D721Med (cell line): ENCODE measurements around the gene LCE3C.
"Not testable (repeated sequence)": the region's sequence is repeated elsewhere in the genome, so short reads cannot be mapped to it uniquely, and the experiment has no call there.

Experiments used
- DNase-seq: peaks from one replicate; pipeline ENCODE4 v3.0.0; 2011; ENCODE audit warnings: low spot score; ENCODE audit not compliant: insufficient read length
- FAIRE-seq: peaks from 2 replicates; lab custom pipeline; 2011; peaks lifted over from hg19 to GRCh38; lab: Jason Lieb, UNC
- TF ChIP-seq, protein P1 (sequence below): IDR thresholded peaks from 2 replicates; pipeline ENCODE4 v1.5.1; 2012; ENCODE audit warnings: mild to moderate bottlenecking, control low read depth; ENCODE audit not compliant: insufficient read depth; ENCODE audit errors: missing control alignments

Gene LCE3C, protein sequence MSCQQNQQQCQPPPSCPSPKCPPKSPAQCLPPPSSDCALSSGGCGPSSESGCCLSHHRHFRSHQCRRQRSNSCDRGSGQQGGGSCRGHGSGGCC

DNA sequence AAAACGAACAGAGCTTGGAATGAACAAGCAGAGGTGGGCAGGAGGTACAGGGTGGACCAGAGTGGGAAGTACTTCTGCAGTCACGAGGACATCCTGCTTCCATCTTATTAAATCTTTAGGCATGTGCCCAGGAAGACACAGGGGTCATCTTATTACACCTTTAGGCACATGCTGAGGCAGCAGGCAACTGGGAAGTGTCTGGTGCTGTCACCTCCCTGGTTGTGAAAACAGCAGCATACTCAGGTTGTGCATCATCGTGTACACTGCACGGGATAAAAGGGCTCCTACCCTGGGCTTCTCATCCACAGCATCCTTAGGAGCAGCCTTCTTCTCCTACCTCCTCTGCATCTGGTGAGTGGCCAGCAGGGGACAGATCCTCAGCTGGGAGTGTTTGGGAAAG, at the start of gene LCE3C:
TSS of gene LCE3C (plus strand) at position 301 of the 400 bp plus-strand sequence. CDS start 498 bp downstream, outside the sequence.
- DNase-seq, result no peak
- no peak for FAIRE-seq
- TF ChIP-seq, protein P1, sequence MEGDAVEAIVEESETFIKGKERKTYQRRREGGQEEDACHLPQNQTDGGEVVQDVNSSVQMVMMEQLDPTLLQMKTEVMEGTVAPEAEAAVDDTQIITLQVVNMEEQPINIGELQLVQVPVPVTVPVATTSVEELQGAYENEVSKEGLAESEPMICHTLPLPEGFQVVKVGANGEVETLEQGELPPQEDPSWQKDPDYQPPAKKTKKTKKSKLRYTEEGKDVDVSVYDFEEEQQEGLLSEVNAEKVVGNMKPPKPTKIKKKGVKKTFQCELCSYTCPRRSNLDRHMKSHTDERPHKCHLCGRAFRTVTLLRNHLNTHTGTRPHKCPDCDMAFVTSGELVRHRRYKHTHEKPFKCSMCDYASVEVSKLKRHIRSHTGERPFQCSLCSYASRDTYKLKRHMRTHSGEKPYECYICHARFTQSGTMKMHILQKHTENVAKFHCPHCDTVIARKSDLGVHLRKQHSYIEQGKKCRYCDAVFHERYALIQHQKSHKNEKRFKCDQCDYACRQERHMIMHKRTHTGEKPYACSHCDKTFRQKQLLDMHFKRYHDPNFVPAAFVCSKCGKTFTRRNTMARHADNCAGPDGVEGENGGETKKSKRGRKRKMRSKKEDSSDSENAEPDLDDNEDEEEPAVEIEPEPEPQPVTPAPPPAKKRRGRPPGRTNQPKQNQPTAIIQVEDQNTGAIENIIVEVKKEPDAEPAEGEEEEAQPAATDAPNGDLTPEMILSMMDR, result no peak

DNA sequence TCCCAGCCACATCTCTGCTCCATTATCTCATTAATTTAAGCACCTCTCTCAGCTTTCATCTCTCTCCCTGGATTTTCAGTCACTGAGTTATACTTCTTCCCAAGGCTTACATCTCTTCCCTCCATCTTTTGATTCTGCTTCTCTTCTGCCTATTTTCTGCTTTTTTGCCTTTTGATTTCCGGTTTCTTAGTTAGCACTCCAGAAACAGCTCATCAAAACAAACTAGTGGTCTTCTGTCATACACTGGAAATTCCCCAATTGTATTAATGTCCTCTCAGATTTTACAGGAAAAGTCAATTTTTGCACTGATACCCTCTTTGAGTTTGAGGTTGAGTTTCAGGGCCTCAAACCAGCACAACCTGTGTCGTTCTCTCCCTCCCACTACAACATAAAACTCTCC, 34.9 kb upstream of the LCE3C start:
- no peak for FAIRE-seq
- TF ChIP-seq, protein P1, result no peak
- DNase-seq, result no peak

DNA sequence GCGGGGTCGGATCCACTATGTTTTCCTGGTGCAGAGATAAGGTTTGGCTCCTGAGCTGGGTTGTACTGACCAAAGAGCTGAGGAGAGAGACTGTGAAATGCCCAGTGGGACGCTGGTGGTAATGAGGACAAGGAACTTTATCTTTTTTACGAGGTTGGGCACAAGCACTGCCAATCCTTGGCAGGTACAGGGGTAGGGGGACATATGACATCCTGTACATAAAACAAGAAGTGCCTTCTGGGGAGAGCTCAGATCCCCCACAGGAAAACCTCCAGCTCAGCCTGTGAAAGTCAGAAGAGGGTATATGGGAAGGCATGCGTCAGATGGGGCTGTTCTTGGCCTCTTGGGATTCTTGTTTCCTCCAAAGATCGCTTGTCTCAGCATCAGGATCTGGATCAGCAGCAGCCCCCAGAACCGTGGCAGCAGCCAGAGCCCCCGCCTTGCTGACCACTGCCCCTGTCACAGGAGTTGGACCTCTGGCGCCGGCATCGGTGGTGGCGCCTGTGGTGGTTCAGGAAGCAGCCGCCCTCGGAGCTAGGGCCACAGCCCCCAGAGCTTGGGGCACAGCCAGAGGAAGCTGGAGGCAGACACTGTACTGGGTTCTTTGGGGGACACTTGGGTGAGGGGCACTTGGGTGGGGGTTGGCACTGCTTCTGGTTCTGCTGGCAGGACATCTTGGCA, 34.4 kb upstream of the LCE3C start:
- TF ChIP-seq, protein P1, result no peak
- DNase-seq (no peak), FAIRE-seq (no peak)

DNA sequence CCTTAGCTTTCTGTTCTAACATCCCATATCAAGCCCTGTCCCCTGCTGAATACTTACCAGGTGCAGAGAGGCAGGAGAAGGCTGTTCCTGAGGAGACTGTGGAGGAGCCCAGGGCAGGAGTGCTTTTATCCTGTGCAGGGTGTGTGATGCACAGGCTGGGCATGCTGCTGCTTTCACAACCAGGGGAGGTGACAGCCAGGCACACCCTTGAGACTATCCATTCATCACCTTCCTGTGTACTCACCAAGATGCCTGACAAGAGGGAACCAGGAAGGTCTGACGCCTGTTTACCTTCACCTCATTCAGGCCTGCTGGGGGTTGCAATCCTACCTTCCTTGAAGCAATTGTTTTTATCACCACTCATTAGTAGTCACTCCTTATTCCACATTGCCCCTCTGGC, 33.4 kb upstream of the LCE3C start, which contains the start of gene LCE3E:
TSS of gene LCE3E (minus strand) at position 100 of the 400 bp plus-strand sequence. CDS start 572 bp downstream, outside the sequence.
- TF ChIP-seq, protein P1, result no peak
- no peak for DNase-seq
- FAIRE-seq, result no peak

DNA sequence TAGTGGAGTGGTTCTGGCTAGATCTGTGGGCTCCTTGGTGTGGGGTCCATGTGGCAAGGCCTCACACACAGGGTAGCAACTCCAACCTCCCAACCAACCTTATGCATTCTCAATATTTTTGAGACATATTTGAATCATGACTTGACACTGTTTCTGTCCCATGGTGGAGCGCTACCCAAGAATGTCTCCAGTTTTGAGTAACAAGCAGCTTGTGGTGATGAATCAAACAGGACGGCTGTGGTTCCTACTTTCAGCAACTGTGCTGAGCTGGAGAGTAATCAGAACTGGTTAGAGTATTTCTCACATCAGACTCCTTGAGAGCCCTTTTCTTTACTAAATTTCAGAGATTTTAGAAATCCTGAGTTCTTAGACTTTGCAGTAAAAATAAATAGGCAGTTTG, 22.9 kb upstream of the LCE3C start:
- TF ChIP-seq, protein P1, result no peak
- no peak for DNase-seq
- no peak for FAIRE-seq

DNA sequence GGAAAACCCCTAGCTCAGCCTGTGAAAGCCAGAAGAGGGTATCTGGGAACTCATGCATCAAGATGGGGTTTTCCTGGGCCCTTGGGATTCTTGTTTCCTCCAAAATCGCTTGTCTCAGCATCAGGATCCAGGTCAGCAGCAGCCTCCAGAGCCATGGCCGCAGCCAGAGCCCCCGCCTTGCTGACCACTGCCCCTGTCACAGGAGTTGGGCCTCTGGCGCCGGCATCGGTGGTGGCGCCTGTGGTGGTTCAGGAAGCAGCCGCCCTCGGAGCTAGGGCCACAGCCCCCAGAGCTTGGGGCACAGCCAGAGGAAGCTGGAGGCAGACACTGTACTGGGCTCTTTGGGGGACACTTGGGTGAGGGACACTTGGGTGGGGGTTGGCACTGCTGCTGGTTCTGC, 20.5 kb upstream of the LCE3C start:
- not testable (repeated sequence) for FAIRE-seq, DNase-seq

DNA sequence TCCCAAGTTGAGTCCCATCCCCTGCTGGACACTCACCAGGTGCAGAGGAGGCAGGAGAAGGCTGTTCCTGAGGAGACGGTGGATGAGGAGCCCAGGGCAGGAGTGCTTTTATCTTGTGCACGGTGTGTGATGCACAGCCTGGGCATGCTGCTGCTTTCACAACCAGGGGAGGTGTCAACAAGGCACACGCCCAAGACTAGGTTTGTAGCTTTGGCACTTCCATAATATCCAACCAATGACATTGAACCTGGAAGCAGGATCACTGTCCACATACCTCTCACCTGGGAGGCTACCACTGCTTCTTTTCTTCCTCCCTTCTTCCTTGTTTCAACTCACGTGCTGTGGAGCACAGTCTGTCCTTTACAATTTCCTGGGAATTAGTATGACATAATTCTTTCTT, 19.6 kb upstream of the LCE3C start, which contains the start of gene LCE3D:
TSS of gene LCE3D (minus strand) at position 84 of the 400 bp plus-strand sequence. CDS start 580 bp downstream, outside the sequence.
- TF ChIP-seq, protein P1, result no peak
- DNase-seq (no peak), FAIRE-seq (no peak)
